Neutrophil (primary cell): ENCODE results near the gene CCDC178.
"Not testable (repeated sequence)": the region's sequence is repeated elsewhere in the genome, so short reads cannot be mapped to it uniquely, and the experiment has no call there.

Experiments used
- H3K27ac ChIP-seq: fragments of 200-600 bp; sonication (generic); 2 replicates; pipeline ENCODE4 v1.5.1; 2016; ENCODE audit warnings: mild to moderate bottlenecking, moderate library complexity
- H3K27me3 ChIP-seq: fragments of 200-600 bp; sonication (generic); 2 replicates; pipeline ENCODE4 v1.6.0; 2016; ENCODE audit warnings: mild to moderate bottlenecking
- H3K36me3 ChIP-seq: fragments of 200-600 bp; sonication (generic); 2 replicates; pipeline ENCODE4 v1.5.1; 2017
- H3K4me1 ChIP-seq, 2 experiments: fragments of 200-600 bp in 1 of 2; sonication (generic) in 1 of 2; 1 replicate in 1 of 2; 2 replicates in 1 of 2; pipeline versions ENCODE4 v1.5.1 to v1.6.1; 2013 to 2016; ENCODE audit warnings: low read depth in 1 of 2, low read length in 1 of 2, mild to moderate bottlenecking in 1 of 2, moderate library complexity in 1 of 2; ENCODE audit not compliant: control insufficient read depth in 1 of 2, insufficient read depth in 1 of 2
- H3K4me3 ChIP-seq, 2 experiments: fragments of 200-600 bp in 1 of 2; sonication (generic) in 1 of 2; 1 replicate in 1 of 2; 2 replicates in 1 of 2; pipeline ENCODE4 v1.5.1; 2013 to 2016; ENCODE audit warnings: low read depth in 1 of 2, low read length in 1 of 2, mild to moderate bottlenecking in 1 of 2, moderate library complexity in 1 of 2
- H3K9me3 ChIP-seq: fragments of 200-600 bp; sonication (generic); 2 replicates; pipeline ENCODE4 v1.5.1; 2016
- TF ChIP-seq, protein P1 (sequence below): fragments of 200-600 bp; sonication (generic); IDR thresholded peaks from 2 replicates; pipeline ENCODE4 v1.5.1; 2016; ENCODE audit warnings: antibody characterized with exemption

Gene CCDC178

DNA sequence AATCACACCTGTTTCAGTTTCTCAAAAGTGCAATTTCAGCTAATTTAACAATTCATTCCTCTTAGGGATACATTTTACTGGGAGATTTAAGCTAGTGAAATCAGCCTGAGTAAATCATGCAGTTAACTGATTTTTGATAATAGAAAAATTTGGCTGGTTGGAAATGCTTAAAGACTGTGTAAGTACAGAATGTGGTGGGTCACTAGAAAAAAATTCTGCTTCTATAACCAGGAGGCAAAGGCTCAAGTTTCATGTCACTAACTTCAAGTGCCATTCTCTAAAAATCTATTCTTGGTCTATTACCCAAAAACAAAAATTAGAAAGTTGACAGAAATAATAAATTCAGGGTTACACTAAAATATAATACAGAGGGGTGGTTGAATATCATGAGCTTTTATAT lies 271.3 kb downstream of the CCDC178 start:
- Histone ChIP-seq H3K36me3 (no peaks in the 10 kb centered on the region), H3K9me3 (no peaks in the 10 kb centered on the region), H3K27me3 (no peaks in the 10 kb centered on the region), H3K27ac (no peak overlapping the region), H3K4me3 (no peak overlapping the region), H3K4me1 (no peaks in the 10 kb centered on the region)
- TF ChIP-seq, protein P1, sequence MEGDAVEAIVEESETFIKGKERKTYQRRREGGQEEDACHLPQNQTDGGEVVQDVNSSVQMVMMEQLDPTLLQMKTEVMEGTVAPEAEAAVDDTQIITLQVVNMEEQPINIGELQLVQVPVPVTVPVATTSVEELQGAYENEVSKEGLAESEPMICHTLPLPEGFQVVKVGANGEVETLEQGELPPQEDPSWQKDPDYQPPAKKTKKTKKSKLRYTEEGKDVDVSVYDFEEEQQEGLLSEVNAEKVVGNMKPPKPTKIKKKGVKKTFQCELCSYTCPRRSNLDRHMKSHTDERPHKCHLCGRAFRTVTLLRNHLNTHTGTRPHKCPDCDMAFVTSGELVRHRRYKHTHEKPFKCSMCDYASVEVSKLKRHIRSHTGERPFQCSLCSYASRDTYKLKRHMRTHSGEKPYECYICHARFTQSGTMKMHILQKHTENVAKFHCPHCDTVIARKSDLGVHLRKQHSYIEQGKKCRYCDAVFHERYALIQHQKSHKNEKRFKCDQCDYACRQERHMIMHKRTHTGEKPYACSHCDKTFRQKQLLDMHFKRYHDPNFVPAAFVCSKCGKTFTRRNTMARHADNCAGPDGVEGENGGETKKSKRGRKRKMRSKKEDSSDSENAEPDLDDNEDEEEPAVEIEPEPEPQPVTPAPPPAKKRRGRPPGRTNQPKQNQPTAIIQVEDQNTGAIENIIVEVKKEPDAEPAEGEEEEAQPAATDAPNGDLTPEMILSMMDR = no peak

DNA sequence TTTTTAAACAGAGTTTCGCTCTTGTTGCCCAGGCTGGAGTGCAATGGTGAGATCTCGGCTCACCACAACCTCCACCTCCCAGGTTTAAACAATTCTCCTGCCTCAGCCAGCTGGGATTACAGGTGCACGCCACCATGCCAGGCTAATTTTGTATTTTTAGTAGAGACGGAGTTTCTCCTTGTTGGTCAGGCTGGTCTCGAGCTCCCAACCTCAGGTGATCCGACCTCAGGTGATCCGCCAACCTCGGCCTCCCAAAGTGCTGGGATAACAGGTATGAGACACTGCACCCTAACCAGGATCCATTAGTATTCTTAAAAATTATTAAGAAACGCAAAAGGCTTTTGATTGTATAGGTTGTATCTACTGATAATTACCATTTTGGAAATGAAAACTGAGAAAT lies 276.4 kb downstream of the CCDC178 start:
- H3K4me3 ChIP-seq, H3K9me3 ChIP-seq, H3K4me1 ChIP-seq, H3K36me3 ChIP-seq, H3K27ac ChIP-seq, H3K27me3 ChIP-seq: not testable (repeated sequence)

GRCh38 chr18:33161131-33161530 lies 279.4 kb downstream of the CCDC178 start:
- no peak overlapping the region for H3K4me3 ChIP-seq
- no peaks in the 10 kb centered on the region for H3K27me3 ChIP-seq
- no peaks in the 10 kb centered on the region for H3K36me3 ChIP-seq
- TF ChIP-seq, protein P1 = no peak
- no peaks in the 10 kb centered on the region for H3K4me1 ChIP-seq
- H3K27ac ChIP-seq = no peak overlapping the region
- H3K9me3 ChIP-seq = no peaks in the 10 kb centered on the region

- no peaks in the 10 kb centered on the region for H3K9me3 ChIP-seq
- H3K27ac ChIP-seq = no peak overlapping the region
- H3K27me3 ChIP-seq = no peaks in the 10 kb centered on the region
- H3K4me3 ChIP-seq = no peak overlapping the region
- no peaks in the 10 kb centered on the region for H3K4me1 ChIP-seq
- TF ChIP-seq, protein P1 = no peak
- H3K36me3 ChIP-seq = no peaks in the 10 kb centered on the region
These were observed 281.4 kb downstream of the CCDC178 start for GRCh38 chr18:33159151-33159550.

- Histone ChIP-seq H3K27ac (no peak overlapping the region), H3K27me3 (no peaks in the 10 kb centered on the region), H3K9me3 (no peaks in the 10 kb centered on the region), H3K36me3 (no peaks in the 10 kb centered on the region), H3K4me3 (no peak overlapping the region), H3K4me1 (no peaks in the 10 kb centered on the region)
- TF ChIP-seq, protein P1 = no peak
These were observed 282.6 kb downstream of the CCDC178 start for GRCh38 chr18:33157893-33158292.

DNA sequence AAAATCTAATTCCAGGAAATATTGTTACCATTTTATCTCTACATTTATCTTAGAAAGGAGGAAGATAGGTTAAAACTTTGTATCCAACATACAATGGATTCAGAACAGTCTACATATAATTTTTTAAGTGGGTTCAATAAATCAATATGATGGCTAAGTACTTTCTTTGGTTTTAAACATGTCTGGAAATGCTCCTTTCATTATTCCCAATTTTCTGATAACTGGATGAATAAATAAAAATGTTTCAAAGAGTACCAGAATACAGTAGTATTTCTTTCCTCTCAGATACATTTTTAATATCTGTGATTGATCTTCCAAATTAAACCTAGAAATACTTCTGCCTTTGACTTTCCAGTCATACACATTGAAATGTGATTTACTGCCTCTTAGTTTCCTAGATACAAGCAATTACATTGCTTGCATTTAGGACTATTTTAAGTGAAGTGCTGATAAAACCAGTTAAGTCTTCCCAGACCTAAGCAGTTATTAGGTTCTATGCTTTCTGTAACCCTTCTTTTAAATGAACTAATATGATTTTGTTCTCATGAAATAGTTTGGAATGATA lies 283.5 kb downstream of the CCDC178 start:
- H3K4me3 ChIP-seq = no peak overlapping the region
- H3K27ac ChIP-seq = no peak overlapping the region
- H3K9me3 ChIP-seq = no peaks in the 10 kb centered on the region
- TF ChIP-seq, protein P1 = no peak
- no peaks in the 10 kb centered on the region for H3K4me1 ChIP-seq
- H3K36me3 ChIP-seq = no peaks in the 10 kb centered on the region
- H3K27me3 ChIP-seq = no peaks in the 10 kb centered on the region
